H1 (cell line): ENCODE measurements around the gene PSME2. TPM values are rescaled to one million over a fixed set of nuclear protein-coding genes. Genes with fewer than 3 reads are reported as not detected.

Experiments used
- CTCF ChIA-PET: fragments of 300-600 bp; sonication (Branson Sonifier 250); formaldehyde crosslinking; loops from one replicate; lab custom pipeline; 2021; ENCODE audit not compliant: partially characterized antibody; lab: Charles Lee
- POLR2A ChIA-PET: fragments of 300-600 bp; sonication (Branson Sonifier 250); formaldehyde crosslinking; loops from one replicate; lab custom pipeline; 2021; ENCODE audit warnings: inconsistent platforms; ENCODE audit not compliant: partially characterized antibody; lab: Charles Lee
- DNase-seq, 2 experiments: peaks; one replicate each; pipeline versions ENCODE4 v3.0.0 to v3.0.0-alpha.2; 2010 to 2022; ENCODE audit warnings: low spot score in 2 of 2, low read depth in 1 of 2, mixed read lengths in 1 of 2
- FAIRE-seq: peaks from 2 replicates; lab custom pipeline; 2011; peaks lifted over from hg19 to GRCh38; lab: Jason Lieb, UNC
- H2AFZ ChIP-seq: 2 replicates; pipeline ENCODE4 v1.8.1; 2012; ENCODE audit warnings: low read length, inconsistent platforms
- H2AK5ac ChIP-seq: 2 replicates; pipeline ENCODE4 v1.6.1; 2013; ENCODE audit warnings: low read depth, low read length
- H2BK120ac ChIP-seq: replicated peaks from 2 replicates; pipeline ENCODE3; 2013; ENCODE audit warnings: low read depth, low read length, inconsistent platforms
- H2BK12ac ChIP-seq: 2 replicates; pipeline ENCODE4 v1.6.1; 2013; ENCODE audit warnings: low read depth, low read length
- H2BK15ac ChIP-seq: 2 replicates; pipeline ENCODE4 v1.6.1; 2013; ENCODE audit warnings: low read length
- H2BK20ac ChIP-seq: 2 replicates; pipeline ENCODE4 v1.6.1; 2013; ENCODE audit warnings: low read length
- H2BK5ac ChIP-seq: 2 replicates; pipeline ENCODE4 v1.6.1; 2013; ENCODE audit warnings: low read depth, low read length
- H3K14ac ChIP-seq: 2 replicates; pipeline ENCODE4 v1.6.1; 2013; ENCODE audit warnings: inconsistent platforms; ENCODE audit not compliant: insufficient read length
- H3K18ac ChIP-seq: 2 replicates; pipeline ENCODE4 v1.6.1; 2013; ENCODE audit warnings: low read length; ENCODE audit errors: extremely low read depth
- H3K23ac ChIP-seq: 2 replicates; pipeline ENCODE4 v1.6.1; 2013; ENCODE audit warnings: inconsistent platforms; ENCODE audit not compliant: insufficient read length
- H3K23me2 ChIP-seq: 2 replicates; pipeline ENCODE4 v1.6.1; 2013; ENCODE audit warnings: low read depth, low read length
- H3K27ac ChIP-seq: 2 replicates; pipeline ENCODE4 v1.6.1; 2011; ENCODE audit warnings: low read depth, low read length, inconsistent platforms
- H3K27me3 ChIP-seq, 4 experiments: replicated peaks in 1 of 4; 1 replicate in 1 of 4; 2 replicates in 3 of 4; pipeline versions ENCODE4 v1.6.1 to v1.8.1; 2011 to 2013; ENCODE audit warnings: low read length in 3 of 4, mild to moderate bottlenecking in 3 of 4, inconsistent platforms in 2 of 4, mixed read lengths in 2 of 4, moderate library complexity in 1 of 4; ENCODE audit not compliant: control insufficient read depth in 3 of 4, insufficient read depth in 3 of 4; ENCODE audit errors: extremely low read depth in 1 of 4
- H3K36me3 ChIP-seq, 4 experiments: 2 replicates each; pipeline versions ENCODE4 v1.6.1 to v1.8.1; 2011 to 2013; ENCODE audit warnings: mild to moderate bottlenecking in 4 of 4, low read length in 3 of 4, moderate library complexity in 2 of 4, control low read depth in 1 of 4, inconsistent platforms in 1 of 4; ENCODE audit not compliant: insufficient read depth in 4 of 4, control insufficient read depth in 2 of 4
- H3K4ac ChIP-seq: replicated peaks from 2 replicates; pipeline ENCODE3; 2013; ENCODE audit warnings: low read length, low read depth, mixed read lengths, inconsistent platforms; ENCODE audit not compliant: insufficient read length
- H3K4me1 ChIP-seq, 4 experiments: replicated peaks in 1 of 4; 1 replicate in 1 of 4; 2 replicates in 3 of 4; pipeline versions ENCODE4 v1.6.1 to v1.8.1; 2011 to 2013; ENCODE audit warnings: low read length in 3 of 4, inconsistent platforms in 2 of 4, mixed read lengths in 1 of 4; ENCODE audit not compliant: insufficient read depth in 4 of 4, control insufficient read depth in 3 of 4
- H3K4me2 ChIP-seq, 2 experiments: 2 replicates each; pipeline versions ENCODE4 v1.6.1 to v1.8.1; 2011 to 2013; ENCODE audit warnings: low read depth in 2 of 2, low read length in 2 of 2, control low read depth in 1 of 2, inconsistent platforms in 1 of 2, mild to moderate bottlenecking in 1 of 2; ENCODE audit not compliant: insufficient read depth in 1 of 2
- H3K4me3 ChIP-seq, 4 experiments: fragments of 200-600, 300-600 bp in 1 of 4; sonication (generic), shearing (Covaris generic), sonication (Bioruptor Twin) in 1 of 4; 2 replicates each; pipeline versions ENCODE4 v1.5.1 to v1.8.1; 2011 to 2016; ENCODE audit warnings: low read length in 4 of 4, low read depth in 3 of 4, control low read depth in 2 of 4, inconsistent platforms in 2 of 4, mild to moderate bottlenecking in 2 of 4, mixed read lengths in 1 of 4, moderate library complexity in 1 of 4; ENCODE audit not compliant: insufficient read depth in 2 of 4; ENCODE audit errors: extremely low read depth in 1 of 4
- H3K56ac ChIP-seq: replicated peaks from 2 replicates; pipeline ENCODE3; 2013; ENCODE audit warnings: low read depth, mild to moderate bottlenecking, mixed read lengths, low read length, inconsistent platforms; ENCODE audit not compliant: insufficient read length
- H3K79me1 ChIP-seq: 2 replicates; pipeline ENCODE4 v1.6.1; 2013; ENCODE audit warnings: low read depth, low read length, control low read depth
- H3K79me2 ChIP-seq, 2 experiments: 2 replicates each; pipeline versions ENCODE4 v1.6.1 to v1.8.1; 2012 to 2013; ENCODE audit warnings: low read length in 2 of 2, mild to moderate bottlenecking in 2 of 2, inconsistent platforms in 1 of 2; ENCODE audit not compliant: insufficient read depth in 2 of 2, control insufficient read depth in 1 of 2
- H3K9ac ChIP-seq, 4 experiments: replicated peaks in 1 of 4; 1 replicate in 1 of 4; 2 replicates in 3 of 4; pipeline versions ENCODE4 v1.6.1 to v1.8.1; 2011 to 2013; ENCODE audit warnings: low read depth in 3 of 4, low read length in 3 of 4, control low read depth in 2 of 4, mild to moderate bottlenecking in 2 of 4, moderate library complexity in 2 of 4, inconsistent platforms in 1 of 4; ENCODE audit errors: extremely low read depth in 1 of 4
- H3K9me3 ChIP-seq, 2 experiments: 2 replicates each; pipeline versions ENCODE4 v1.6.1 to v1.8.1; 2012 to 2013; ENCODE audit warnings: mild to moderate bottlenecking in 2 of 2, moderate library complexity in 2 of 2, control low read depth in 1 of 2, inconsistent platforms in 1 of 2, low read depth in 1 of 2, low read length in 1 of 2, mixed read lengths in 1 of 2; ENCODE audit not compliant: insufficient read depth in 2 of 2
- H4K20me1 ChIP-seq, 2 experiments: replicated peaks in 1 of 2; 2 replicates each; pipeline versions ENCODE3 to v1.8.1; 2011 to 2013; ENCODE audit warnings: inconsistent platforms in 2 of 2, low read length in 2 of 2, mild to moderate bottlenecking in 1 of 2; ENCODE audit not compliant: insufficient read depth in 2 of 2, control insufficient read depth in 1 of 2
- H4K5ac ChIP-seq: 2 replicates; pipeline ENCODE4 v1.6.1; 2013; ENCODE audit warnings: low read length, low read depth, mixed read lengths, inconsistent platforms; ENCODE audit not compliant: insufficient read length
- H4K8ac ChIP-seq: 2 replicates; pipeline ENCODE4 v1.8.0; 2013; ENCODE audit warnings: mild to moderate bottlenecking, moderate library complexity, low read length, inconsistent platforms; ENCODE audit not compliant: insufficient read depth; ENCODE audit errors: extremely low read depth
- H4K91ac ChIP-seq: replicated peaks from 2 replicates; pipeline ENCODE3; 2013; ENCODE audit warnings: low read length, mixed read lengths, inconsistent platforms; ENCODE audit not compliant: insufficient read length
- ASH2L ChIP-seq: fragments of 200-600, 300-600 bp; sonication (generic); IDR thresholded peaks from one replicate; pipeline ENCODE4 v1.7.1; 2017; ENCODE audit warnings: low read length
- BRCA1 ChIP-seq: IDR thresholded peaks from 2 replicates; pipeline ENCODE4 v1.6.1; 2012; ENCODE audit warnings: low read depth, low read length, improper control_type of control experiment
- CREB1 ChIP-seq: IDR thresholded peaks from 2 replicates; pipeline ENCODE4 v1.6.1; 2012; ENCODE audit warnings: inconsistent platforms
- NRF1 ChIP-seq: IDR thresholded peaks from 2 replicates; pipeline ENCODE4 v1.6.1; 2011; ENCODE audit warnings: mild to moderate bottlenecking, low read depth, low read length, improper control_type of control experiment
- SP2 ChIP-seq: IDR thresholded peaks from 2 replicates; pipeline ENCODE4 v1.6.1; 2012; ENCODE audit warnings: mild to moderate bottlenecking, low read length, inconsistent platforms
- SRF ChIP-seq: IDR thresholded peaks from 2 replicates; pipeline ENCODE4 v1.6.1; 2011; ENCODE audit warnings: mild to moderate bottlenecking, low read depth, low read length, moderate library complexity
- ZNF274 ChIP-seq: IDR thresholded peaks from 2 replicates; pipeline ENCODE4 v1.7.0; 2012; ENCODE audit warnings: low read length, borderline replicate concordance; ENCODE audit errors: extremely low read depth
- WGBS, 2 experiments: shearing (Covaris generic) in 1 of 2; methylation state at CpG; one replicate each; pipeline versions ENCODE4 v1.1.6 to v1.1.7; 2013 to 2015; ENCODE audit warnings: low lambda C conversion rate in 2 of 2, mixed read lengths in 2 of 2, inconsistent platforms in 1 of 2, low coverage in 1 of 2, missing lambda C conversion rate in 1 of 2; ENCODE audit not compliant: insufficient replicate concordance in 2 of 2, insufficient coverage in 1 of 2, insufficient read length in 1 of 2; ENCODE audit errors: extremely low coverage in 1 of 2, missing lambda C conversion rate in 1 of 2; 5-methylcytosine and 5-hydroxymethylcytosine counted together
- polyA plus RNA-seq, 7 experiments: library from polyadenylated mRNA; depleted of rRNA in 3 of 7; stranded (reverse) in 5 of 7; unstranded in 2 of 7; fragments of >200 nt in 5 of 7; fragments of 200-250 nt in 2 of 7; gene quantifications; 1 replicate in 5 of 7; 2 replicates in 1 of 7; 4 replicates in 1 of 7; pipeline versions ENCODE4 v1.2.1 to v1.2.3, GENCODE V29; 2011 to 2013; ENCODE audit warnings: missing spikeins in 2 of 7, mixed read lengths in 2 of 7
- total RNA-seq: library from RNA; stranded (reverse); fragmentation: NEBNext Ultra II Directional; extraction: Animal tissue kit (Norgen Biotek cat#: 25700); gene quantifications from 2 replicates; pipeline ENCODE4 v1.2.1, GENCODE V29; 2021
- TF ChIP-seq, protein P1 (sequence below): IDR thresholded peaks from 2 replicates; pipeline ENCODE4 v1.6.1; 2012; ENCODE audit warnings: inconsistent platforms

Gene PSME2
- total and polyA plus RNA-seq, 2 of the 8 experiments (the other 6 are each of a cell fraction or from before 2014, with no cell fraction given) = 71.8 to 111 TPM

DNA sequence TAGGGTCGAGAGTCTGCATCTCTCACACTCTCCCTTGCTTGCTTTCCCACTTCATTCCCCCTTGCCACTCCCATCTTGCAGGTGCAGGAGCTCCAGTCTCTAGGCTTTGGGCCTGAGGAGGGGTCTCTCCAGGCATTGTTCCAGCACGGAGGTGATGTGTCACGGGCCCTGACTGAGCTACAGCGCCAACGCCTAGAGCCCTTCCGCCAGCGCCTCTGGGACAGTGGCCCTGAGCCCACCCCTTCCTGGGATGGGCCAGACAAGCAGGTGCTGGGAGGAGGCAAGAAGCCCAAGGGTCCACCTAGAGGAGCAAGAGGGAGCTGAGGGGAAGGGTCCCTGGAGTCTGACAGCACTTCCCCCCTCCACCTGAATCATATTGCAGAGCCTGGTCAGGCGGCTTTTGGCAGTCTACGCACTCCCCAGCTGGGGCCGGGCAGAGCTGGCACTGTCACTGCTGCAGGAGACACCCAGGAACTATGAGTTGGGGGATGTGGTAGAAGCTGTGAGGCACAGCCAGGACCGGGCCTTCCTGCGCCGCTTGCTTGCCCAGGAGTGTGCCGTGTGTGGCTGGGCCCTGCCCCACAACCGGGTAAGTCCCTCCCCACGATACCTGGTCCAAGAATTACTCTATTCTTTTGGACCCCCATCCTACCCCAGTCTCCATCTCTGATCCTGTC lies 5.1 kb upstream of the PSME2 start:
- Histone ChIP-seq H3K4ac (no peak overlapping the region), H3K18ac (no peak overlapping the region), H3K36me3 (peaks cover 26 to 49% (median 47%) of the 10 kb centered on the region in 4 experiments), H3K27ac (no peak overlapping the region), H3K27me3 (no peaks in the 10 kb centered on the region; a peak in 1 of 7 replicates), H3K4me3 (no peak overlapping the region), H4K5ac (no peak overlapping the region), H2BK120ac (no peak overlapping the region), H3K9me3 (no peaks in the 10 kb centered on the region), H3K79me2 (peaks cover 0 to 21% of the 10 kb centered on the region in 2 experiments; a peak in 3 of 4 replicates), H3K56ac (no peak overlapping the region), H2AK5ac (no peak overlapping the region), H2AFZ (no peak overlapping the region), H3K9ac (no peak overlapping the region), H3K4me1 (peaks cover 0 to 6% (median 3%) of the 10 kb centered on the region in 4 experiments; a peak in 4 of 7 replicates), H2BK20ac (no peak overlapping the region), H2BK15ac (no peak overlapping the region), H3K23me2 (peaks cover 7% of the 10 kb centered on the region), H3K79me1 (peaks cover 9% of the 10 kb centered on the region; the same call in 1 of the 2 replicates), H3K23ac (no peak overlapping the region), H2BK5ac (no peak overlapping the region), H4K91ac (no peak overlapping the region), H3K14ac (no peak overlapping the region), H3K4me2 (no peak overlapping the region), H4K8ac (peak overlapping the region; percentile 42; the same call in 1 of the 2 replicates), H2BK12ac (no peak overlapping the region), H4K20me1 (peaks cover 0 to 23% of the 10 kb centered on the region in 2 experiments)
- 89% methylated on average over 15 of the region's 16 CpGs; no CpG with 5 or more reads in 1 of the 2 experiments for whole genome bisulfite sequencing, 2 experiments
- CTCF ChIA-PET = interaction anchor here (0.8 to 3.4 kb wide), 5 partner anchors 9 to 87 kb away, joined by 3 to 26 read pairs (median 4); partner anchors contain the start of genes DCAF11 and IRF9
- no peak for DNase-seq
- FAIRE-seq = no peak
- TF ChIP-seq NRF1 = no peak
- no peak for TF ChIP-seq BRCA1
- TF ChIP-seq, protein P1, sequence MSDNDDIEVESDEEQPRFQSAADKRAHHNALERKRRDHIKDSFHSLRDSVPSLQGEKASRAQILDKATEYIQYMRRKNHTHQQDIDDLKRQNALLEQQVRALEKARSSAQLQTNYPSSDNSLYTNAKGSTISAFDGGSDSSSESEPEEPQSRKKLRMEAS = no peak
- TF ChIP-seq CREB1 = no peak
- no peak for TF ChIP-seq SP2
- no peak for TF ChIP-seq SRF
- no peak for TF ChIP-seq ASH2L
- no peak for TF ChIP-seq ZNF274
- POLR2A ChIA-PET = interaction anchor here (0.6 to 9.6 kb wide), 11 partner anchors 10 to 734 kb away, joined by 3 to 86 read pairs (median 6); partner anchors contain the start of genes CHMP4A, DCAF11, EMC9 and IRF9
